K562 (cell line): ENCODE results near the gene MTIF3. TPM values are rescaled to one million over a fixed set of nuclear protein-coding genes. Genes with fewer than 3 reads are reported as not detected.

ENCODE experiments used
- ATAC-seq: fragments of 200-7000 bp; cut with Tn5 transposase; 3 replicates; pipeline ENCODE4 v1.9.1; 2020; ENCODE audit warnings: moderate library complexity
- BruUV-seq: library from RNA; stranded (reverse); fragments of 400-500 nt; replicated peaks from 2 replicates; lab custom pipeline; 2021; lab: Mats Ljungman, UMichigan
- CTCF ChIA-PET: fragments of 300-600 bp; formaldehyde crosslinking; extraction: SDS; loops from one replicate; lab custom pipeline; 2021; ENCODE audit warnings: low intra/inter-chr PET ratio; lab: Yijun Ruan, JAX
- POLR2A ChIA-PET: fragments of 300-600, 350-650 bp; sonication (Branson Sonifier 250); formaldehyde crosslinking; extraction: SDS; loops from one replicate; lab custom pipeline; 2021; ENCODE audit warnings: antibody characterized with exemption, inconsistent platforms; lab: Yijun Ruan, JAX
- DNase-seq, 4 experiments: peaks; one replicate each; pipeline versions ENCODE4 v3.0.0 to v3.0.0-alpha.2; 2011 to 2018; ENCODE audit warnings: low spot score in 3 of 4, mixed read lengths in 3 of 4; ENCODE audit errors: extremely low read depth in 1 of 4
- FAIRE-seq: peaks from 2 replicates; lab custom pipeline; 2011; peaks lifted over from hg19 to GRCh38; lab: Jason Lieb, UNC
- H2AFZ ChIP-seq: 2 replicates; pipeline ENCODE4 v1.6.0; 2011; ENCODE audit warnings: low read depth, low read length, control low read depth, inconsistent platforms
- H3K27ac ChIP-seq: fragments of 200-600 bp; 3 replicates; pipeline ENCODE4 v1.8.0; 2011; ENCODE audit warnings: low read depth, mild to moderate bottlenecking, control low read depth, inconsistent platforms, low read length, moderate library complexity, mixed read lengths; ENCODE audit errors: extremely low read depth
- H3K27me3 ChIP-seq, 2 experiments: fragments of 300-600 bp in 1 of 2; 2 replicates in 1 of 2; 3 replicates in 1 of 2; pipeline versions ENCODE4 v1.6.0 to v1.8.0; 2011; ENCODE audit warnings: inconsistent platforms in 2 of 2, low read length in 2 of 2, mild to moderate bottlenecking in 1 of 2, mixed read lengths in 1 of 2, moderate library complexity in 1 of 2; ENCODE audit not compliant: control insufficient read depth in 2 of 2, insufficient read depth in 2 of 2
- H3K36me3 ChIP-seq: fragments of 300-600 bp; 3 replicates; pipeline ENCODE4 v1.8.0; 2011; ENCODE audit warnings: mild to moderate bottlenecking, low read length, inconsistent platforms; ENCODE audit not compliant: control insufficient read depth, insufficient read depth
- H3K4me1 ChIP-seq, 2 experiments: fragments of 200-600 bp in 1 of 2; replicated peaks in 1 of 2; 2 replicates in 1 of 2; 3 replicates in 1 of 2; pipeline versions ENCODE4 v1.5.1 to v1.8.0; 2011; ENCODE audit warnings: inconsistent platforms in 2 of 2, low read length in 2 of 2, mild to moderate bottlenecking in 1 of 2, mixed read lengths in 1 of 2, moderate library complexity in 1 of 2; ENCODE audit not compliant: control insufficient read depth in 2 of 2, insufficient read depth in 2 of 2
- H3K4me2 ChIP-seq: 2 replicates; pipeline ENCODE4 v1.6.1; 2011; ENCODE audit warnings: low read length, control low read depth, inconsistent platforms, mixed read lengths; ENCODE audit not compliant: insufficient read depth
- H3K4me3 ChIP-seq: fragments of 200-600 bp; sonication (generic), shearing (Covaris generic); 2 replicates; pipeline ENCODE4 v1.5.1; 2016; ENCODE audit warnings: control low read depth, inconsistent platforms
- H3K79me2 ChIP-seq: fragments of 200-600 bp; 3 replicates; pipeline ENCODE4 v1.8.0; 2011; ENCODE audit warnings: low read length, inconsistent platforms; ENCODE audit not compliant: control insufficient read depth, insufficient read depth
- H3K9ac ChIP-seq, 2 experiments: 2 replicates each; pipeline versions ENCODE4 v1.6.0 to v1.6.1; 2011; ENCODE audit warnings: low read depth in 2 of 2, low read length in 2 of 2, control low read depth in 1 of 2, inconsistent platforms in 1 of 2, mild to moderate bottlenecking in 1 of 2, mixed read lengths in 1 of 2; ENCODE audit not compliant: insufficient read depth in 1 of 2
- H3K9me1 ChIP-seq: one replicate; pipeline ENCODE4 v1.6.0; 2011; ENCODE audit warnings: inconsistent platforms, mild to moderate bottlenecking, low read length, moderate library complexity; ENCODE audit not compliant: control insufficient read depth, insufficient read depth
- H3K9me3 ChIP-seq: replicated peaks from 2 replicates; pipeline ENCODE4 v1.5.1; 2011; ENCODE audit warnings: low read depth, low read length, inconsistent platforms; ENCODE audit not compliant: control insufficient read depth, insufficient read depth
- H4K20me1 ChIP-seq: replicated peaks from 2 replicates; pipeline ENCODE4 v1.6.1; 2011; ENCODE audit warnings: low read length, inconsistent platforms, mixed read lengths; ENCODE audit not compliant: control insufficient read depth, insufficient read depth
- ATF1 ChIP-seq, 2 experiments: fragments of 450-650 bp in 1 of 2; IDR thresholded peaks; 2 replicates each; pipeline ENCODE4 v1.6.1; 2016; ENCODE audit warnings: missing compliant biosample characterization in 1 of 2, missing genetic modification characterization in 1 of 2
- BRF1 ChIP-seq: IDR thresholded peaks from 3 replicates; pipeline ENCODE4 v1.6.1; 2011; ENCODE audit warnings: borderline replicate concordance, mild to moderate bottlenecking; ENCODE audit not compliant: insufficient read length; ENCODE audit errors: extremely low read depth
- E2F3 ChIP-seq: fragments of 250-450 bp; sonication (Bioruptor Pico); IDR thresholded peaks from 2 replicates; pipeline ENCODE4 v1.4.0; 2020; ENCODE audit warnings: mild to moderate bottlenecking
- ETV6 ChIP-seq, 3 experiments: fragments of 150-350 bp in 1 of 3; sonication (generic) in 1 of 3; formaldehyde crosslinking in 1 of 3; IDR thresholded peaks; 2 replicates each; pipeline versions ENCODE4 v1.6.1 to v1.8.0; 2014 to 2022; ENCODE audit warnings: borderline replicate concordance in 2 of 3, low read depth in 2 of 3, antibody characterized with exemption in 1 of 3, low read length in 1 of 3, mild to moderate bottlenecking in 1 of 3, missing genetic modification reagents in 1 of 3
- GTF2F1 ChIP-seq: IDR thresholded peaks from 2 replicates; pipeline ENCODE4 v1.6.1; 2011; ENCODE audit warnings: low read depth, low read length, improper control_type of control experiment
- PTTG1 ChIP-seq: fragments of 450-650 bp; IDR thresholded peaks from 2 replicates; pipeline ENCODE4 v1.6.1; 2016; ENCODE audit warnings: low read depth, mild to moderate bottlenecking, missing genetic modification characterization, missing compliant biosample characterization
- SIX5 ChIP-seq, 2 experiments: IDR thresholded peaks; 2 replicates each; pipeline ENCODE4 v1.6.1; 2011; ENCODE audit warnings: low read length in 2 of 2, borderline replicate concordance in 1 of 2, low read depth in 1 of 2, mild to moderate bottlenecking in 1 of 2, moderate library complexity in 1 of 2; ENCODE audit not compliant: insufficient read depth in 1 of 2
- SMARCC2 ChIP-seq: fragments of 450-650 bp; IDR thresholded peaks from 2 replicates; pipeline ENCODE4 v1.6.1; 2017; ENCODE audit warnings: antibody characterized with exemption, moderate library complexity, mild to moderate bottlenecking, low read depth
- U2AF1 ChIP-seq: fragments of 200-400 bp; formaldehyde crosslinking; optimal IDR thresholded peaks from 2 replicates; pipeline ENCODE3; 2017; ENCODE audit warnings: mild to moderate bottlenecking, low read depth, low read length, moderate library complexity
- ZBTB1 ChIP-seq: sonication (generic); formaldehyde crosslinking; IDR thresholded peaks from 2 replicates; pipeline ENCODE4 v1.8.1; 2023; ENCODE audit warnings: missing genetic modification reagents, low read depth, mild to moderate bottlenecking, borderline replicate concordance
- ZBTB8A ChIP-seq: fragments of 450-650 bp; IDR thresholded peaks from 2 replicates; pipeline ENCODE4 v1.6.1; 2018; ENCODE audit warnings: mild to moderate bottlenecking, moderate library complexity; ENCODE audit not compliant: partially characterized antibody
- ZNF507 ChIP-seq: conservative IDR thresholded peaks from 2 replicates; pipeline ENCODE4 v1.6.1; 2017; ENCODE audit warnings: missing genetic modification characterization, missing compliant biosample characterization
- WGBS: fragments of 100-300 bp; shearing (Covaris generic); methylation state at CpG from one replicate; pipeline ENCODE4 v1.1.6; 2016; ENCODE audit warnings: low coverage, mixed read lengths; ENCODE audit not compliant: insufficient coverage; ENCODE audit errors: missing lambda C conversion rate; 5-methylcytosine and 5-hydroxymethylcytosine counted together
- in situ Hi-C: fragments of 300-500 bp; cut with MboI; formaldehyde crosslinking; loops from 4 replicates; pipeline ENCODE4 v1.15.0; 2018; ENCODE audit warnings: inconsistent platforms, mixed read lengths
- intact Hi-C: fragments of 100-400 bp; cut with micrococcal nuclease; formaldehyde crosslinking; loops from 2 replicates; pipeline ENCODE4 v1.14.2; 2022
- polyA plus RNA-seq, 8 experiments: library from polyadenylated mRNA; depleted of rRNA in 4 of 8; stranded (reverse) in 5 of 8; unstranded in 3 of 8; fragments of >200 nt; fragmentation: Nextera tagmentation in 2 of 8; fragmentation: Illumina TruSeq in 1 of 8; extraction: Ambion mirVana in 2 of 8; extraction: Trizol in 1 of 8; gene quantifications; 2 replicates each; pipeline versions ENCODE4 v1.2.1 to v1.2.3, GENCODE V29; 2011 to 2014; ENCODE audit warnings: inconsistent platforms in 1 of 8, missing spikeins in 1 of 8
- total RNA-seq, 7 experiments: library from RNA; depleted of rRNA in 6 of 7; stranded (reverse); fragments of >200 nt in 6 of 7; fragmentation: Illumina TruSeq in 2 of 7; extraction: Trizol in 2 of 7; gene quantifications; 2 replicates each; pipeline versions ENCODE4 v1.2.1 to v1.2.3, GENCODE V29; 2011 to 2021; ENCODE audit warnings: low replicate concordance in 1 of 7
- TF ChIP-seq, protein P1 (sequence below): sonication (generic); formaldehyde crosslinking; IDR thresholded peaks from 2 replicates; pipeline ENCODE4 v1.8.0; 2022; ENCODE audit warnings: mild to moderate bottlenecking, missing genetic modification reagents

Gene MTIF3
- total and polyA plus RNA-seq, 9 of the 15 experiments (the other 6 are each of a cell fraction or from before 2014, with no cell fraction given) = 23.5 to 73.6 (median 45.2) TPM

GRCh38 chr13:27432180-27432579 is 18.2 kb downstream of the MTIF3 start:
- no peak overlapping the region for H3K4me2 ChIP-seq
- peaks cover 7% of the 10 kb centered on the region; the same call in 1 of the 2 replicates for H4K20me1 ChIP-seq
- CTCF ChIA-PET = no interaction called here
- no peak overlapping the region for H3K27ac ChIP-seq
- intact Hi-C loops = no loop called here
- H3K9me1 ChIP-seq = no peaks in the 10 kb centered on the region
- no peaks in the 10 kb centered on the region for H3K27me3 ChIP-seq
- POLR2A ChIA-PET = interaction anchor here (0.6 to 0.7 kb wide), 3 partner anchors 10 to 22 kb away, joined by 3 to 4 read pairs (median 3); no protein-coding TSS in a partner anchor
- no peak for TF ChIP-seq BRF1
- TF ChIP-seq, protein P1, sequence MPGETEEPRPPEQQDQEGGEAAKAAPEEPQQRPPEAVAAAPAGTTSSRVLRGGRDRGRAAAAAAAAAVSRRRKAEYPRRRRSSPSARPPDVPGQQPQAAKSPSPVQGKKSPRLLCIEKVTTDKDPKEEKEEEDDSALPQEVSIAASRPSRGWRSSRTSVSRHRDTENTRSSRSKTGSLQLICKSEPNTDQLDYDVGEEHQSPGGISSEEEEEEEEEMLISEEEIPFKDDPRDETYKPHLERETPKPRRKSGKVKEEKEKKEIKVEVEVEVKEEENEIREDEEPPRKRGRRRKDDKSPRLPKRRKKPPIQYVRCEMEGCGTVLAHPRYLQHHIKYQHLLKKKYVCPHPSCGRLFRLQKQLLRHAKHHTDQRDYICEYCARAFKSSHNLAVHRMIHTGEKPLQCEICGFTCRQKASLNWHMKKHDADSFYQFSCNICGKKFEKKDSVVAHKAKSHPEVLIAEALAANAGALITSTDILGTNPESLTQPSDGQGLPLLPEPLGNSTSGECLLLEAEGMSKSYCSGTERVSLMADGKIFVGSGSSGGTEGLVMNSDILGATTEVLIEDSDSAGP = no peak
- no peak for TF ChIP-seq ETV6 (IDR thresholded peaks at IDR 0.05; ENCODE audit: borderline replicate concordance in 1 of 2, low read depth in 2 of 2, low read length in 1 of 2)
- TF ChIP-seq ETV6 (CRISPR knock-in tag; IDR thresholded peaks at IDR 0.05; ENCODE audit: borderline replicate concordance) = no peak
- no peak for TF ChIP-seq ZBTB1 (CRISPR knock-in tag)
- no peak for TF ChIP-seq PTTG1 (tag)
- TF ChIP-seq SIX5 (IDR thresholded peaks at IDR 0.05; ENCODE audit: borderline replicate concordance in 1 of 2, insufficient read depth in 1 of 2, low read depth in 1 of 2, low read length in 2 of 2) = no peak
- no peak for TF ChIP-seq U2AF1
- no peak for TF ChIP-seq SMARCC2
- TF ChIP-seq E2F3 (CRISPR knock-in tag) = no peak
- no peak for TF ChIP-seq ZNF507 (tag)
- TF ChIP-seq ZBTB8A = no peak
- no peak for TF ChIP-seq ATF1 (CRISPR knock-in tag; IDR thresholded peaks at IDR 0.05)
- no peak for TF ChIP-seq ATF1 (tag; IDR thresholded peaks at IDR 0.05)
- no peak for TF ChIP-seq GTF2F1
- TF ChIP-seq, all 486 proteins: peak for 0
- DNase-seq = no peak
- no peak for ATAC-seq
- H3K9ac ChIP-seq = no peak overlapping the region
- H3K4me3 ChIP-seq = no peak overlapping the region
- FAIRE-seq = no peak
- H3K36me3 ChIP-seq = peaks cover 92% of the 10 kb centered on the region
- peaks cover 29% of the 10 kb centered on the region for H3K79me2 ChIP-seq
- H3K4me1 ChIP-seq = peaks cover 13 to 14% of the 10 kb centered on the region in 2 experiments
- in situ Hi-C loops = no loop called here
- BruUV-seq = no TSS peak
- no peak overlapping the region for H2AFZ ChIP-seq
- 87% methylated on average over 2 of the region's 3 CpGs for WGBS
- H3K9me3 ChIP-seq = no peaks in the 10 kb centered on the region
